ENCODE results near the gene DIMT1.

DIMT1 gene

DNA sequence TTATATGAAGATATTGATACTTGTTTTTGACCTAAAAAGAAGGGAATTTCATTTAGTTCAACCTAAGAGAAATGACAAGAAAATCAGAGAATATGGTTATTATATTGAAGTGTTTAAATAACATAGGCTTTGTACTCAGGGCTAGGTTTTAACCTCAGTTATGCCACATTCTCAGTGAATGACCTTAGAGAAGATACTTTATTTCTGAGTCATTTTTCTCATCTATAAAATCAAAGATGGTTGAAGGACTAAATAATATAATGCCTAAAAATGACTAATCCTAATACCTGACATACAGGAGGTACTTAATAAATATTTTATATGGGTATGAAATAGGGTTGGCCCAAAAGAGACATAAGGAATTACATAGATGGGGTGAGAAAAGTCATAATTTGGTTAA is 32.3 kb downstream of the DIMT1 start:
- peaks cover 18 to 21% of the 10 kb centered on the region in 2 donors for H3K36me3 ChIP-seq (ENCODE audit: control insufficient read depth in 2 of 2, insufficient read depth in 2 of 2, low read length in 2 of 2)
- H3K9me3 ChIP-seq (ENCODE audit: control insufficient read depth in 2 of 2, low read length in 2 of 2): no peaks in the 10 kb centered on the region
- H3K4me3 ChIP-seq (ENCODE audit: low read length in 2 of 2): no peak overlapping the region
- no peaks in the 10 kb centered on the region for H3K27me3 ChIP-seq (ENCODE audit: control insufficient read depth in 2 of 2, insufficient read depth in 2 of 2, low read length in 2 of 2)
- no peak overlapping the region for H3K9ac ChIP-seq (ENCODE audit: low read depth in 1 of 2, low read length in 2 of 2)
- no peaks in the 10 kb centered on the region for H3K4me1 ChIP-seq (ENCODE audit: control insufficient read depth in 2 of 2, insufficient read depth in 2 of 2, low read length in 2 of 2)
- H3K27ac ChIP-seq (ENCODE audit: low read depth in 2 of 2, low read length in 2 of 2): no peak overlapping the region

DNA sequence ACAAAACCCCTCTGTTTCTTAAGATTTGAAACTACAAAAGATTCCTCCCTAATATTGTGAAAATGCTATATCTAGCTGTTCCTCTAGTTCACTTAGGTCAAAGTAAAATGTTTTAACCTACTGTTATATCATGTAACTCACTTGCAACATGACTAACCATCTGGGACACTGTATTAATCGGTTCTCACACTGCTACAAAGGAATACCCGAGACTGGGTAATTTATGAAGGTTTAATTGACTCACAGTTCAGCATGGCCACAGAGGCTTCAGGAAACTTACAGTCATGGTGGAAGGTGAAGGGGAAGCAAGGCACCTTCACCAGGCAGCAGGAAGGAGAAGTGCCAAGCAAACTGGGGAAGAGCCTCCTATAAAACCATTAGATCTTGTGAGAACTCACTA is 34.7 kb downstream of the DIMT1 start:
- Histone ChIP-seq H3K27ac (ENCODE audit: low read depth in 2 of 2, low read length in 2 of 2) (no peak overlapping the region), H3K27me3 (ENCODE audit: control insufficient read depth in 2 of 2, insufficient read depth in 2 of 2, low read length in 2 of 2) (no peaks in the 10 kb centered on the region), H3K36me3 (ENCODE audit: control insufficient read depth in 2 of 2, insufficient read depth in 2 of 2, low read length in 2 of 2) (peaks cover 14 to 25% of the 10 kb centered on the region in 2 donors), H3K9ac (ENCODE audit: low read depth in 1 of 2, low read length in 2 of 2) (no peak overlapping the region), H3K4me3 (ENCODE audit: low read length in 2 of 2) (no peak overlapping the region), H3K9me3 (ENCODE audit: control insufficient read depth in 2 of 2, low read length in 2 of 2) (no peaks in the 10 kb centered on the region), H3K4me1 (ENCODE audit: control insufficient read depth in 2 of 2, insufficient read depth in 2 of 2, low read length in 2 of 2) (no peaks in the 10 kb centered on the region)

DNA sequence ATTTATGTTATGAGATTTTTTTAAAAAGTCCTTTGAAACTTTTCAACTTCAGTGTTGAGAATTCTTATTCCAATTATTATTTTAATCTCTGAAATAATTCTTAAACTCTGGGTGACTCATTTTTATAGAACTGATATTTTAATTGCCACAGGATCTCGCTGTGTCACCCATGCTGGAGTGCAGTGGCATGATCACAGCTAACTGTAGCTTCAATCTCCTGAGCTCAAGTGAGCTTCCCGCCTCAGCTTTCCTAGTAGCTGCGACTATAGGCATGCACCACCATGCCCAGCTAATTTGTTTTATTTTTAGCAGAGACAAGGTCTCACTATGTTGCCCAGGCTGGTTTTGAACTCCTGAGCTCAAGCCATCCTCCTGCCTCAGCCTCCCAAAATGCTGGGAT is 41.0 kb downstream of the DIMT1 start:
- H3K27me3 ChIP-seq (ENCODE audit: control insufficient read depth in 2 of 2, insufficient read depth in 2 of 2, low read length in 2 of 2): no peaks in the 10 kb centered on the region
- no peaks in the 10 kb centered on the region for H3K9me3 ChIP-seq (ENCODE audit: control insufficient read depth in 2 of 2, low read length in 2 of 2)
- H3K4me3 ChIP-seq (ENCODE audit: low read length in 2 of 2): no peak overlapping the region
- H3K27ac ChIP-seq (ENCODE audit: low read depth in 2 of 2, low read length in 2 of 2): no peak overlapping the region
- no peaks in the 10 kb centered on the region for H3K4me1 ChIP-seq (ENCODE audit: control insufficient read depth in 2 of 2, insufficient read depth in 2 of 2, low read length in 2 of 2)
- H3K9ac ChIP-seq (ENCODE audit: low read depth in 1 of 2, low read length in 2 of 2): no peak overlapping the region
- peaks cover 20 to 34% of the 10 kb centered on the region in 2 donors for H3K36me3 ChIP-seq (ENCODE audit: control insufficient read depth in 2 of 2, insufficient read depth in 2 of 2, low read length in 2 of 2)

DNA sequence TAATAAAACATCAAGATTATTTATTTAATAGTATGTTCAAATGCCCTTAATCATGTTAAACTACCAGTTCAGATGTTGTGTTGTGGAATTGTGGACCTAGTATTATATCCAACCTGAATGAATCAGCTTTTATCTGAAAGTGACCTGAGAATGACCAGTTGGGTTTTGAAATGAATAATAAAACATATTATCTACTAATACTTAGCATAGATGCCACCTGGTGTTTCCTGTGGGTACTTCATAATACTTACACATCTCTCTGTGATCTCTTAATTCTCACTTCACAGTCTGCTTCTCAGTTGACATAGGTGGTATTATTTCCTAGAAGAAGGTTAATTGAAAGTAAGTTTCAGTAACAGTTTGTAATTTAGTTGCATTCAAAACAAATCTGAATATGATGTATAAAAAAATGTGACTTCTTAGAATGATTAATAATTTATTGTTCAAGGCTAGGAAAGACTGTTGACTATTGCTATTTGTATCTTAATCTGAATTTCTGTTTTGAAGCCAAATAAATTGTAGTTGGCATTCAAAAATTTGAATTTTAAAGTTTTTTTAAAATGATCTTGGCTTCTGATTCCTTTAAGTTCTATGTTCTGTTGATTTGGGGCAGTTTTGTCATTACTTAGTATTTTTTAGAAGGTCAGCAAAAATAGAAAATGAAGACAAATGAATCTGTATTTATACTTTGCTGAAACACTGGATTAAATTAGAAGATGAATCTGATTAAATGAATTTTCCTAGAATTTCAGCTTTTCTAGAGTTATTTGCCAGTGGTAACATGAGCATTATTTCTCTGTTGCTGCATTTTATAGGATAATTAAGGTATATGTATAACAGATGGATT is 49.5 kb downstream of the DIMT1 start:
- no peak overlapping the region for H3K9ac ChIP-seq (ENCODE audit: low read depth in 1 of 2, low read length in 2 of 2)
- H3K27ac ChIP-seq (ENCODE audit: low read depth in 2 of 2, low read length in 2 of 2): no peak overlapping the region
- H3K27me3 ChIP-seq (ENCODE audit: control insufficient read depth in 2 of 2, insufficient read depth in 2 of 2, low read length in 2 of 2): no peaks in the 10 kb centered on the region
- no peaks in the 10 kb centered on the region for H3K4me1 ChIP-seq (ENCODE audit: control insufficient read depth in 2 of 2, insufficient read depth in 2 of 2, low read length in 2 of 2)
- H3K36me3 ChIP-seq (ENCODE audit: control insufficient read depth in 2 of 2, insufficient read depth in 2 of 2, low read length in 2 of 2): peaks cover 7 to 21% of the 10 kb centered on the region in 2 donors
- no peak overlapping the region for H3K4me3 ChIP-seq (ENCODE audit: low read length in 2 of 2)
- no peaks in the 10 kb centered on the region for H3K9me3 ChIP-seq (ENCODE audit: control insufficient read depth in 2 of 2, low read length in 2 of 2)

DNA sequence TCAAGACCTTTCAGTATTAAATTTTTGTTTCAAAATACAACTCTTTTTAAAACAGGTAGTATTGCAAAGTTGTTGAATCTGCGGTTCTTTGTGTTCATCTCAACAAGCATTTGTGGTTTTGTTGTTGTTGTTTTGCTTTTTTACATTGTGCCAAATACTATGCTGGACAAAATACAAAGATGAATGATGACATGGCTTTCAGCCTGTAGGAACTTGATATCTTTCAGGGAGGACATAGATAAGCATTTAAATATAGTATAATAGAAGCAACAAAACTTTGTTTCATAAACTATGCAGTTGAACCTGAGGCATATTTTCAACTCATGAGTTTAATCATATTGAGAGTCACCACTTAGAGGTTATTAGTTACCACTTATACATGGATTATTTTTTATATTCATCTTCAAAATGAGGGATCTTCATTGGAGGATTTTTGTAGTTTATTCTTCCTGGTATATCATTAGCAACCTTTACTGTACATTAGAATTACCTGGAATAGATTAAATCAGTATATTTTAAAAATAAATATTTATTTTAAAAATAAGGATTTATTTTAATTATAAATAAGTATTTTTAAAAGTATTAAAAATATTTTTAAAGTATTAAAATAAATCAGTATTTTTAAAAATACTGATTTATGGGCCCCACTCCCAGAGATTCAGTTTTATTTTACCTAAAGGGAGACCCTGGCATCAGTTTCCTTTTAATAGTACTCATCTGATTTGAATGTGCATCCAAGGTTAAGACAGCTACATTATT is 54.8 kb downstream of the DIMT1 start:
- Histone ChIP-seq H3K9ac (ENCODE audit: low read depth in 1 of 2, low read length in 2 of 2) (no peak overlapping the region), H3K9me3 (ENCODE audit: control insufficient read depth in 2 of 2, low read length in 2 of 2) (no peaks in the 10 kb centered on the region), H3K27me3 (ENCODE audit: control insufficient read depth in 2 of 2, insufficient read depth in 2 of 2, low read length in 2 of 2) (no peaks in the 10 kb centered on the region), H3K36me3 (ENCODE audit: control insufficient read depth in 2 of 2, insufficient read depth in 2 of 2, low read length in 2 of 2) (peaks cover 7 to 17% of the 10 kb centered on the region in 2 donors), H3K4me3 (ENCODE audit: low read length in 2 of 2) (no peak overlapping the region), H3K4me1 (ENCODE audit: control insufficient read depth in 2 of 2, insufficient read depth in 2 of 2, low read length in 2 of 2) (no peaks in the 10 kb centered on the region), H3K27ac (ENCODE audit: low read depth in 2 of 2, low read length in 2 of 2) (no peak overlapping the region)

DNA sequence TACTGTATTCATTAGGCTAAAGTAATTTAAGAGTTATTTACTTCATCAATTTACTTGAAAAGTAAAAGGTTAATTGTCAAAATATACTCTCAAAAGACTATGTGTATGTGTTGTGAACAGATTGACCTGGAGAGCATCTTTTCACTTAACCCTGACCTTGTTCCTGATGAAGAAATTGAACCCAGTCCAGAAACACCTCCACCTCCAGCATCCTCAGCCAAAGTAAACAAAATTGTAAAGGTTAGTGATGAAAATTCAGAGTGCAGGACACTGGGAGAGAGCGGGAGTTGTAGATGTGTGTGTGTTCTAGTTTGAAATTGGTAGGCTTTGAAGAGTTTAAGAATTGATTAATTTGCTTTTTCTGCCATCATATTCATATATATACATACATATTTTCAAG is 55.8 kb downstream of the DIMT1 start:
- no peak overlapping the region for H3K27ac ChIP-seq (ENCODE audit: low read depth in 2 of 2, low read length in 2 of 2)
- no peaks in the 10 kb centered on the region for H3K4me1 ChIP-seq (ENCODE audit: control insufficient read depth in 2 of 2, insufficient read depth in 2 of 2, low read length in 2 of 2)
- no peaks in the 10 kb centered on the region for H3K9me3 ChIP-seq (ENCODE audit: control insufficient read depth in 2 of 2, low read length in 2 of 2)
- no peak overlapping the region for H3K9ac ChIP-seq (ENCODE audit: low read depth in 1 of 2, low read length in 2 of 2)
- no peak overlapping the region for H3K4me3 ChIP-seq (ENCODE audit: low read length in 2 of 2)
- H3K27me3 ChIP-seq (ENCODE audit: control insufficient read depth in 2 of 2, insufficient read depth in 2 of 2, low read length in 2 of 2): no peaks in the 10 kb centered on the region
- H3K36me3 ChIP-seq (ENCODE audit: control insufficient read depth in 2 of 2, insufficient read depth in 2 of 2, low read length in 2 of 2): peaks cover 7 to 14% of the 10 kb centered on the region in 2 donors

DNA sequence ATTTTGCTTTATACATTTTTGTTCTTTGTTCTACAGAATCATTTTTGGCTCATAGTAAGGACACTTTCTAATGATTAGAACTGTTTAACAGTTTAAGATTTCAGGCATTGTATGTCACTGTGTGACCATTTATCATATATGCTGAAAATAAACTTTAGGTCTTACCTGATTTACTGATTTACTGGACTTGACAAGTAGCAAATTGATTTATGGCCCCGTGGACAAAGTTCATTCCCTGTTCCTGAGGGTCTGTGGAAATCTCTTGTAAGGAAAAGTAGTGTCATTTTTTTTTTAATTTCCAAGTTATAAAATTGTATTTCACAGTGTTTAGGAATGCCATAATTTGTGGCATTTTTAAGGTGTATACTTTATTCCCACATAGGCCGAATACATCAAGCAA is 57.0 kb downstream of the DIMT1 start:
- Histone ChIP-seq H3K4me3 (ENCODE audit: low read length in 2 of 2) (no peak overlapping the region), H3K4me1 (ENCODE audit: control insufficient read depth in 2 of 2, insufficient read depth in 2 of 2, low read length in 2 of 2) (no peaks in the 10 kb centered on the region), H3K27me3 (ENCODE audit: control insufficient read depth in 2 of 2, insufficient read depth in 2 of 2, low read length in 2 of 2) (no peaks in the 10 kb centered on the region), H3K9me3 (ENCODE audit: control insufficient read depth in 2 of 2, low read length in 2 of 2) (no peaks in the 10 kb centered on the region), H3K36me3 (ENCODE audit: control insufficient read depth in 2 of 2, insufficient read depth in 2 of 2, low read length in 2 of 2) (peaks cover 7 to 9% of the 10 kb centered on the region in 2 donors), H3K27ac (ENCODE audit: low read depth in 2 of 2, low read length in 2 of 2) (no peak overlapping the region), H3K9ac (ENCODE audit: low read depth in 1 of 2, low read length in 2 of 2) (no peak overlapping the region)

DNA sequence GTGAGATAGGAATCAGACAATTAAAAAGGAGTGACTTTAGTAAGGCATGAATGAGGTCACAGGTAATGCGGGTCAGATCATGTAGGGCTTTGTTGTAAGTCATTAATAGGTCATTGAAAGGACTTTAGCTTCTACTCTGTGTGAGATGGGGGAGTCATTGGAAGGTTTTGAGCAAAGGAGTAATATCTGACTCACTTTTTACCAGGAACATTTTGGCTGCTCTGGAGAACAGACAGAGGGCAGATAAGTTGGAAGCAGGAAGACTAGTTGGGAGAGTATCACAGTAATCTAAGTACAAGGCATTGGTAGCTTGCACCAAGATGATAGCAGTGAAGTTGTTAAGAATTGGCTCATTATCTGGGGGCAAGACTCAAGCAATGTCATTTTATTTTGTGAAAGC is 60.3 kb downstream of the DIMT1 start:
- Histone ChIP-seq H3K36me3 (ENCODE audit: control insufficient read depth in 2 of 2, insufficient read depth in 2 of 2, low read length in 2 of 2) (peaks cover 0 to 2% of the 10 kb centered on the region in 2 donors), H3K4me3 (ENCODE audit: low read length in 2 of 2) (no peak overlapping the region), H3K9me3 (ENCODE audit: control insufficient read depth in 2 of 2, low read length in 2 of 2) (no peaks in the 10 kb centered on the region), H3K27ac (ENCODE audit: low read depth in 2 of 2, low read length in 2 of 2) (no peak overlapping the region), H3K9ac (ENCODE audit: low read depth in 1 of 2, low read length in 2 of 2) (no peak overlapping the region), H3K27me3 (ENCODE audit: control insufficient read depth in 2 of 2, insufficient read depth in 2 of 2, low read length in 2 of 2) (no peaks in the 10 kb centered on the region), H3K4me1 (ENCODE audit: control insufficient read depth in 2 of 2, insufficient read depth in 2 of 2, low read length in 2 of 2) (no peaks in the 10 kb centered on the region)

DNA sequence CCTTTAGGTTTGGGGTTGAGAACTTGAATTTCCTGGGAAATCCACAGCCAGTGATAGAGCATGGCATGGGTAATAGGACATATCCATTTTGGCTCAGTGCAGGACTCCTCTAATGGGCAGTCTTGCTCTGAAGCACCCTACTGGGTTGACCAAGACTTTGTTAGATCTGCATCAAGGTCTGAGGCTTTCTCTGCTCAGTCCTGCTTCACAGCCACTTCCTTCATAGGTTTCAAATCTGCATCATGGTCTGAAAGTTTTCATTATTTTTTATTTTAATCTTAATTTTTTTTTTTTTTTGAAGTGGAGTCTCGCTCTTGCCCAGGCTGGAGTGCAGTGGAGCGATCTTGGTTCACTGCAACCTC is 61.2 kb downstream of the DIMT1 start:
- no peaks in the 10 kb centered on the region for H3K4me1 ChIP-seq (ENCODE audit: control insufficient read depth in 2 of 2, insufficient read depth in 2 of 2, low read length in 2 of 2)
- H3K27ac ChIP-seq (ENCODE audit: low read depth in 2 of 2, low read length in 2 of 2): no peak overlapping the region
- H3K9ac ChIP-seq (ENCODE audit: low read depth in 1 of 2, low read length in 2 of 2): no peak overlapping the region
- no peaks in the 10 kb centered on the region for H3K9me3 ChIP-seq (ENCODE audit: control insufficient read depth in 2 of 2, low read length in 2 of 2)
- no peak overlapping the region for H3K4me3 ChIP-seq (ENCODE audit: low read length in 2 of 2)
- H3K36me3 ChIP-seq (ENCODE audit: control insufficient read depth in 2 of 2, insufficient read depth in 2 of 2, low read length in 2 of 2): no peaks in the 10 kb centered on the region
- no peaks in the 10 kb centered on the region for H3K27me3 ChIP-seq (ENCODE audit: control insufficient read depth in 2 of 2, insufficient read depth in 2 of 2, low read length in 2 of 2)

DNA sequence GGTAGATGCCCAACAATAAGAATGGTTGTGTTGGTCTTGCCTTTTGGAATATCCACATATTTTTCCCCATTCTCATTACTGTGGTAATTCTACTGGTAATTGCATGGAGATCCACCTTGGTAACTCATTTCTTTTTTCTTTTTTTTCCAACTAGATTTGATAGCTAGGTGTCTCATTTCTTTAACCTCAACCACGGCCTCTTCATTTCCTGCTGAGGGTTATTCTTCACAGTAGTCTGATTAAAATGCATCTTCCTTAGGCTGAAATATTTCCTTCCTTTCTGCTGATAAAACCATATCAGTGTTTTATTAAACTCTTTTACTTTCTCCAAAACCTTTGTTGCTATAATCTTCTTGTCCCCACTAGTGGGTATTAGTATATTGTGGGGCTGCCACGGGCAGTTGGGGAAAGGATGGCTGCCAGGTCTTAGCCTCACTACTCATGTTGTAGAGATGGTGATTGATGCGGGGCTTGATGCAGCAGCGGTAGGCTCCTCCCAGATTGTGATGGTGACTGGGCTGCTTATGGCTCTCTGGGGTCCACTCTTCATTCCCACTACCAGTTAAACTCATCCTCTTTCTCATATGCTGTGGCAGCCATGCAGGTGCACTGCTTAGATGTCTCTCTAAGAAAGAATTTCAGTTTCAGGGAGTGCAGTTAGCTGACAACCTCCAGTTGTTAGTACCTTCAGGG is 61.8 kb downstream of the DIMT1 start:
- H3K36me3 ChIP-seq (ENCODE audit: control insufficient read depth in 2 of 2, insufficient read depth in 2 of 2, low read length in 2 of 2): no peaks in the 10 kb centered on the region
- H3K4me3 ChIP-seq (ENCODE audit: low read length in 2 of 2): no peak overlapping the region
- no peaks in the 10 kb centered on the region for H3K9me3 ChIP-seq (ENCODE audit: control insufficient read depth in 2 of 2, low read length in 2 of 2)
- H3K9ac ChIP-seq (ENCODE audit: low read depth in 1 of 2, low read length in 2 of 2): no peak overlapping the region
- H3K4me1 ChIP-seq (ENCODE audit: control insufficient read depth in 2 of 2, insufficient read depth in 2 of 2, low read length in 2 of 2): no peaks in the 10 kb centered on the region
- H3K27me3 ChIP-seq (ENCODE audit: control insufficient read depth in 2 of 2, insufficient read depth in 2 of 2, low read length in 2 of 2): no peaks in the 10 kb centered on the region
- H3K27ac ChIP-seq (ENCODE audit: low read depth in 2 of 2, low read length in 2 of 2): no peak overlapping the region
